Measurements from ENCODE around the gene PSMG4.

PSMG4 gene

GRCh38 chr6:3258720-3259490 lies at the start of gene PSMG4:
TSS of gene PSMG4 (plus strand) at chr6:3258947. CDS start at chr6:3259023, 76 bp downstream.
- peak; percentile 78 for DNase-seq

GRCh38 chr6:3209114-3210023 lies 49.4 kb upstream of the PSMG4 start:
- DNase-seq, result peak; percentile 100

DNA sequence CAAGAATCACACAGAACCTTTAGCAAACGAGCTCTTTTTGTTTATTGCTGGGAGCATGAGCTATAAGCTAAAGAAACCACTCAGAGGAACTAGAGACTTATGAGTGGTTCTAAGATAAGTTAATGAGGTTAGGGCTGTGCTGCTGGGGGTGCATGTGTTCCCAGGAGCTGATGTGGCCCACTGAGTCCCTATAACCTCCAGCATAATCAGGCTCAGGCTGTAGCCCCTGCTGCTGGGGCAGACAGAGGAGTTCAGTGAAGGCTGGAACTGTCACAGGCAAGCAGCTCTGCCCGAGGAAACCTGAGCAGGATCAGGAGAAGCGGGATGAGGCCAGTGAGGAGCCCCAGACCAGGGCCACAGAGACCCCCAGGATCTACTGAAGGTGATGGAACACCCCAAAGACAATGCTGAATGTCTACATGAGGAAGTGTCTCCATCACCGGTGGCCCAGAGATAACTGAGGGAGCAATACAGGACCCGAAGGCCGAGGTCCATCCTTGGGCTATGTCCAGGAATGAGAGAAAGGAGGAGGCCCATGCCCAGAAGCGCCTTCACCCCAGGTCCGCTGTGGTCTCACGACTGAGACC lies 48.6 kb upstream of the PSMG4 start:
- DNase-seq, result no peak

DNA sequence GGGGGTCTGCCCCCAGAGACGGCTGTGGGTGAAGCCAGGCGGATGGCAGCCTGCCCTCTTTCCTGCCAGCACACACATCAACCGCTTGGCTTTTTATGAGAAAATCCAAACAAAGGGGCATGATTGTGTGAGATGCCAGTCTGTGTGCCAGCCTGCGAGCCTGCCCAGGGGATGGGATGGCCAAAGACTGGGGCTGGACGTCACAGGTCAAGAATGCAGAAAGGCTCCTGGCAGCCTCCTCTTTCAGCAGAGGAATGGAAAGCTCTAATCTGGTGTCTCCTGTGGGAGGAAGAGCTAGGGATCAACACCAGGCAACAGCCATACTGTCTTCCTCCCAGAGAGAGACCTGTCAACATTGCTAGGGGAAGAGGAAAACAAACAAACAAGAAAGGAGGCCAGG lies 47.1 kb upstream of the PSMG4 start:
- DNase-seq, result peak; percentile 96

GRCh38 chr6:3212261-3212660 lies 46.5 kb upstream of the PSMG4 start:
- no peak for DNase-seq

DNA sequence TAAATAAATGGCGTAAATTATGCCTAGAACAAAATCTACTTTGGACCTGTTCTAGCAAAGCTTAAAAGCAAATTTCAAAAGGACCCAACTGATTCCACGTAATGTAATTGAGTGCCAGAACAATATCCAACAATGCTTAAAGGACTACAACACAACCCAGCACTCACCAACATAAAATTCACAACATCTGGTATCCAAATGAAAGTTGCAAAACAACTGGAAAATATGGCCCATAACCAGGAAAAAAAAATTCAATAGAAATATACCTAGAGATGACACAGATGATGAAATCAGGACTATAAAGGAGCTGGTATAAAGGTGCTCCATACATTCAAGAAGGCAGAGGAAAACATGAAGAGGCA lies 45.4 kb upstream of the PSMG4 start:
- no peak for DNase-seq

GRCh38 chr6:3214898-3215297 lies 43.8 kb upstream of the PSMG4 start:
- DNase-seq, result no peak

- no peak for DNase-seq
These were observed 41.5 kb upstream of the PSMG4 start for GRCh38 chr6:3217286-3217685.

DNA sequence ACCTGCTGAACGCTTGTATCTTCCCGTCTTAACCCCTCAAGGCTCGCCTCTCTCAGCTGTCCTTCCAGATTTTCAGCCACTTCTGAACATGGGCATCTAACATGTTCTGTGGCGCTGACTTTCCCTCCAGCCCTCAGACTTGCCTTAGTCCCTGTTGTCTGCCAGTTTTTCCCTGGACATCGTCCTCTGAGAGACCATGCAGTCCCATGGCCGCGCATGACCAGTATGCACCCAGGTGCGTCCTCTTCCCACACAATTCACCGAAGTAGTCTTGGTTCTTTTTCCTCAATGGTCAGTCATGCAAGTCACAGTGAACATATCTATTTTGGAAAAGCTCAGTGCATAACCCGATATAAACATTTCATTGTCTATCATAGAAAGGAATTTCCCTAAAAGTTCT lies 40.5 kb upstream of the PSMG4 start:
- DNase-seq, result no peak

DNA sequence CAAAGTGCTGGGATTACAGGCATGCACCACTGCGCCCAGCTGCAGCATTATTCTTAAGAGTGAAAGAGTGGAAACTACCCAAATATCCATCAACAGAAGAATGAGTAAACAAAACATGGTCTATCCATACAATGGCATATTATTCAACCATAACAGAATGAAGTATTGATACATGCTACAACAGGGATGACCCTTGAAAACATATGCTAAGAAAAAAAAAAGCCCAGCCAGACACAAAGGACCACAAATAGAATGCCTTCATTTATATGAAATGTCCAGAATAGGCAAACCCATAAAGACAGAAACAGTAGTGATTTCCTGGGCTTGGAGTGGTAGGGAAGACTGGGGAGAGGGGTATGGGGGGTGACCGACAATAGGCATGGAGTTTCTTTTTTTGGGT lies 38.4 kb upstream of the PSMG4 start:
- no peak for DNase-seq

DNA sequence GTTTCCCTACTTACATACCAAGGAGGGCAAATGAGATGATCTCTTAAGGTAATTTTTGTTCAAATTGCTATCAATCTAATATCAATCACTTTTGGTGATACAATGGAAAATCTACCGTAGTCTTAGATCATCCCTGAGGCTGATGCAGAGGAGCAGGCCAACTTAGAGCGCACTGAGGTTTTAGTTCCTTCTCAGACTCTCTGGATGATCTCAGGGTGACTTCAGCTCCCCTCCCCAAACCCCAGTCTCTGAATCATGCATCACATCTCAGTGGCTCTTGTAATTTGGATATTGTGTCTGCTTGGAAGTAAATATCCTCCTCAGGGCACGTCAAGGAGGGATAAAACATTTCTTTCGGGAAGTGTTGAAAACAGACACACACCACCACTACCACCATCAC lies 37.2 kb upstream of the PSMG4 start:
- no peak for DNase-seq

- DNase-seq, result no peak
These were observed 36.2 kb upstream of the PSMG4 start for GRCh38 chr6:3222506-3223038.

DNA sequence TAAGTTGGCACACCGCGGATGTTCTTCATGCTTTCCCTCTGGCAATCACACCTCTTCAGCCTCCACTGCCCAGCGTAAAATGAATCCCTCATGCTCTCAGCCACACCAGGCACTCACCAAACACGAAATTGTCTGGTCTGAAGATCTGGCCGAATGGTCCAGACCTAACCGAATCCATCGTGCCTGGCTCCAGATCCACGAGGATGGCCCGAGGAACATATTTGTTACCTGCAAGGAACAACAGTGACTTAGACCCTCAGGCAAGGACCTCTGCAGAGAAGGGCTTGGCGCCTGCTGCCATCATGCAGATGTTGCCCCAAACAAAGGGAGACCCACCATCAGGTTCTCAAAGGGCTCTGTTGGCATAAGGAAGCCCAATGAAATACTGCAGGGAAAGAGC lies 32.7 kb upstream of the PSMG4 start:
- no peak for DNase-seq

- DNase-seq, result no peak
These were observed 32.0 kb upstream of the PSMG4 start for GRCh38 chr6:3226481-3227362.

GRCh38 chr6:3227363-3228045 lies 31.2 kb upstream of the PSMG4 start, which contains the start of gene TUBB2B:
TSS of gene TUBB2B (minus strand) at chr6:3227653. CDS start at chr6:3227543, 110 bp downstream.
- DNase-seq, result no peak

DNA sequence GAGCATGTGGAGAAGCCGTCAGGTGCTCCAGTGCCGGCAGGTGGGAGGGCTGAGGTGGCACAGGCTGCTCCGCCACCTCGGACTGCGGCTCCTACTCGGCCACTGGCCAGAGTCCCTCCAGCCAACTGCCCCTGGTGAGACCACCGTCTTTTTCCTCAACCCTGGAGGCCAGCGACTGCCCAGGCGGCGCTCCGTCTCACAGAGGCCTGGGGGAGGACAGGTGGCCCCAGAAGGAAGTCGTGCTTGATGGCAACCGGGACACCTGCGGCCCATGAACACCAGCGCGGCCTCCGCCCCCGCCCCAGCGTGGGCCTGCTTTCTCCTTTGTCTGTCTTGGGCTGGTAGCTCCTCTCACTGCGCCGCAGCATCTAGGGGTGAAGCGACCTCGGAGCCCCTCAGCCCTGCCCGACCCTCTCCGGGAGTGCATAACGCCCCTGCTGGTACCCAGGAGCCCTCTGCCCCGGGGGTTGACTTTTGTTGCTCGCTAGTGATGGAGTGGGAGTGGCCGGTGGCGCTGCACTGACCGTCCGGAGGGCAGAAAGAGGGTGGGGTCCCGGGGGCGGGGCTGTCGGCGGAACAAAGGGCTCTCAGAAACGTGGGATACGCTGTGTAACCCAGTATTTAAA lies 30.6 kb upstream of the PSMG4 start:
- no peak for DNase-seq

DNA sequence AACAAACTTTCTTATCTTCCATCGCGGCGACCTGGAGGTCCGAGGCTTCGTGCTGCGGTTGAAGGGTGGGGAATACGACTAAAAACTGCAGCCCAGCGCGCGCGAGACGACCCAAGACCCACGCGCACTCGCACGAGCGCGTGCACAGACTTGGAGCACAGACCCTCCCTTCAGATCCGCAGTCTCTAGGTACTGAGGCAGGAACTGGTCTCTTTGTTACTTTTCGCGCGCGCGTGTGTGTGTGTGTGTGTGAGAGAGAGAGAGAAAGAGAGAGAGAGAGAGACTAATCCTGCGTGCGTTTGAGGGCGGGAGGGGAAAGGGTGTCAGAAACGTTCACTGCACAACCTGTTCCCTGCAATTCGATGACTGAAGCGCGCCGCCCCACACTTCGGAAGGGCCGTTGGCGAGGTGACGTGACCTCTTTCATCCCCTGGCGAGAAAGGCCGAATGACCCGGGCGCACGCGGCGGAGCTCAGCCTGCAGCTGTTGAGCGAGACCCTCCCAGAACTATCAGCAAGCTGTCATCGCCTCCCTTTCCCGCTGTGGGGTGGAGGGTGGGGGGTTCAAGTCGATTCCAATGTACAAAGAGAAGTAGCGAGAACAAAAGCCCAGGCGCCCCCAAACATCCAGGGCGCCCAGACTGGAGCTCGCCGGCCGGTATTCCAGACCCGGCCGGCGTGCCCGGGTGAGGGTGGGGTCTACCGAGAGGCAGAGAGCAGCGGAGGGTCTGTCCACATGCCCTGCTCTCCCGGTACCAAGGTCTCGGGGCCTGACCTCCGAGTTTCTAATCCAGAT lies 29.8 kb upstream of the PSMG4 start:
- DNase-seq, result no peak

- DNase-seq, result no peak
These were observed 29.1 kb upstream of the PSMG4 start for GRCh38 chr6:3229566-3230178.

- DNase-seq, result no peak
These were observed 28.4 kb upstream of the PSMG4 start for GRCh38 chr6:3230256-3230882.

- DNase-seq, result no peak
These were observed 27.9 kb upstream of the PSMG4 start for GRCh38 chr6:3230900-3231246.
